ENCODE data around the gene ATP5F1D.

Gene ATP5F1D

DNA sequence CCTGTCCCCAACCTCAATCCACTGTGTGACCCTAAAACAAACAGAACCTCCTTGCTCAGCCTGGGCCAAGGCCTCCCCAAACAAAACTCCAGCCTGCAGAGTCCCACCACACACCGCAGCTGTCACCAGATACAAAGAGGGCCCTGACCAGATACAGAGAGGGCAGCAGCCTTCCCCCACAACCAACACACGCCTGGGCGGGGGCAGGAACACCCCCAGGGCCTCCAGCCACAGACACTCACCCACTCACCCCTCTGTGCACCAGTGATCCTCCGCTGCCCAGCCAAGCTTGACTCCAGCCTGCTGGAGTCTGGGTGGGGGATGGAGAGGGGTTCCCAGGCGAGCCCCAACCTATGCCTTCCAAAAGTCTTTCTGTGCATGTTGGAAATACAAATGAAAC is 21.6 kb downstream of the ATP5F1D start:
- H3K27me3 Mint-ChIP-seq = no peaks in the 10 kb centered on the region
- peaks cover 74% of the 10 kb centered on the region for H3K4me1 Mint-ChIP-seq (ENCODE audit: low read depth)
- peaks cover 3% of the 10 kb centered on the region for H3K36me3 Mint-ChIP-seq (ENCODE audit: low read depth)
- peak overlapping the region; percentile 74 for H3K4me3 Mint-ChIP-seq
- peak overlapping the region; percentile 61 for H3K27ac Mint-ChIP-seq
- no peaks in the 10 kb centered on the region for H3K9me3 Mint-ChIP-seq

DNA sequence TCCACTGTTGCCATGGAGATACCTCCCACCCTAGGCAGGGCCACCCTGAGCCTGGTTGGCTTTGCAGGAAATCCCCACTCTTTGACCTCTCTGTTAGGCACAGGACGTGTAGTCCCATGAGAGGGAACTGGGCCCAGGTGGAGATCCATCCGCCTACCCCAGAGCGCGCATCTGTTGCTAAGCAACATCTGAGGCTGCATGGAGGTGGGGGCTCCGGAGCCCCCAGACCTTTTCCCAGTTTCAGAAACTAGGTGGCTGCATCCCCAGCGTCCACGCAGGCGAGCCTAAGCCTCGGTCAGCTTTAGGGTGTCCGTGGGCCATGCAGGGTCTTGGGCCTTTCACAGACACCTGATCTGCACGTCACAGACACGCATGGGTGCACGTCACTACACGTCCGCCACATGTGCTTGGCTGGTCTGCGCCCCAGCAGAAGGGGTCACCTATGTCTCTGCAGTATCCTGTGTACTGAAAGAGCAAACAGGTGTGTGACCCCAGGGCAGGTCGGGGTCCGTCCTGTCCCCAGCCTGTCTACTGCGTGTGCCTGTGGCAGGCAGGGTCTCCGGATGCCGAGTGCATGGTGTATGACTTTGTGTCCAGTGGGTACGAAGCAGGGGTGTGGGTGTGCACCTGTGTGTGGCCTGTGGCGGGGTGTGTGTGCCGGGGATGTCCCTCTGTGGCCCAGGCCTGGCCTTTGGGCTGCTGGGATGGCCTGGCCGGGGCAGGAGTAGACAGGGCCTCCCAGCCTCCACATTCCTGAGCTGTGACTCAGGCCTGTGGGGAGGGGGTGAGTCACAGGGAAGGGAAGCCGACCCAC is 23.5 kb downstream of the ATP5F1D start:
- Mint-ChIP-seq H3K27me3 (no peaks in the 10 kb centered on the region), H3K36me3 (ENCODE audit: low read depth) (peaks cover 7% of the 10 kb centered on the region), H3K4me3 (peak overlapping the region; percentile 52), H3K27ac (no peak overlapping the region), H3K4me1 (ENCODE audit: low read depth) (peaks cover 67% of the 10 kb centered on the region), H3K9me3 (no peaks in the 10 kb centered on the region)

DNA sequence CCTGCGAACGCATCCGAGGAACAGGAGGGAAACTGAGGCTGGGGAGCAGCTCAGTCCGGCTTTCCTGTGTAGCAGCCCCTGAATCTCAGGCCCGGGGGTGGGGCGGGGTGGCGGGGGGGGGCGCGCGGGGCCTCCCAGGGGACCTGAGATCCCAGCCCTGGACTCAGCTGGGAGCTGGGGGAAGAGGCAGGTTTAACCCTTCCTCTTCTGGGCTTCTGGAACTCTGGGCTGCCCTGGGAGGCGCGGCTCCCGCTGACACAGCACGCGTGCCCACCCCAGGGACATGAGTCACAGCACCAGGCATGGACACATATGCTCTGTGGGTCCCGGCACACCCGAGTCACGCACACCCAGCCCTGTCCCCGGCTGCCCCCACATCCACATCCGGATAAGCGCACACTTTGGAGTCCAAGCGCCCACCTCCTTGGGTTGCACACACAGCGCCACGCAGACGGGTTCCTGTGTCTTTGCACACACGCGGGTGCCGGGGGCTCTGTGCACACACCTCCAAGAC is 24.1 kb downstream of the ATP5F1D start:
- Mint-ChIP-seq H3K27me3 (no peaks in the 10 kb centered on the region), H3K4me1 (ENCODE audit: low read depth) (peaks cover 70% of the 10 kb centered on the region), H3K4me3 (peak overlapping the region; percentile 57), H3K27ac (peak overlapping the region; percentile 71), H3K9me3 (no peaks in the 10 kb centered on the region), H3K36me3 (ENCODE audit: low read depth) (peaks cover 13% of the 10 kb centered on the region)

DNA sequence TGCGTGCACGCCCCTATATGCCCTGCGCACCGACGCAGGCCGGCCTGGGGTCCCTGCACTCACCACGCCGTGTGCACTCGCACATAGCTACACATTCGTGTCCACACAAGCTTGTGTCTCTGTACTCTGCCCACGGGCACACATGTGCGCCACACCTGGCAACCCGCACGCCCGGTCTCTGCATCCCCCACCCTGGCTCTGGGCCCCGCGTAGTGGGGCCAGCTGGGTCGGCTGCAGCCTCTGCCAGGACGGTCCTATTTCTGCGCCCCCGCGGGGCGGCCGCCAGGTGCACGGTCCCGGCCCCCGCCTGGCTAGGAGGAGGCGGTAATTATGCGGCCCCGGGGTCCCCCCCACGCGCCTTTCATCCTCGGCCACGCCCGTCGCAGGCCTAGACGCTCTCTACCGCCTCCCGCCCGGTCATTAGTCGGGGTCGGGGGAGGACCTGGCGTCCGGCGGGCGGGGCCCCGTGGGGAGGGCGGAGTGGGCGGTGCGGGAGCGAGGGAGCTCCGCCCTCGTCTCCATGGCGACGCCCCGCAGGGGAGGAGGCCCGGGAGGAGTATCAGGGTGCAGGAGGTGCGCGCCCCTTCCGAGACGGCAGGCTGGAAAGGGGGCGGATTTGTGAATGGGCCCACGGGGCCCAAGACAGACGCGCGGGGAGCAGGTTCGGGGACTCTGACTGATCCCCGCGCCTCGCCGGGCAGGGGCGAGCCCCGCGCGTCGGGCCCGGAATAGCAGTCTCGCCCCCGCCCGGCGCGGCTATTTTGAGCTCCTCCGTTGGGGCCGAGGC is 24.8 kb downstream of the ATP5F1D start:
- Mint-ChIP-seq H3K9me3 (no peaks in the 10 kb centered on the region), H3K36me3 (ENCODE audit: low read depth) (peaks cover 20% of the 10 kb centered on the region), H3K4me3 (peak overlapping the region; percentile 57), H3K27me3 (no peaks in the 10 kb centered on the region), H3K4me1 (ENCODE audit: low read depth) (peaks cover 76% of the 10 kb centered on the region), H3K27ac (peak overlapping the region; percentile 71)

DNA sequence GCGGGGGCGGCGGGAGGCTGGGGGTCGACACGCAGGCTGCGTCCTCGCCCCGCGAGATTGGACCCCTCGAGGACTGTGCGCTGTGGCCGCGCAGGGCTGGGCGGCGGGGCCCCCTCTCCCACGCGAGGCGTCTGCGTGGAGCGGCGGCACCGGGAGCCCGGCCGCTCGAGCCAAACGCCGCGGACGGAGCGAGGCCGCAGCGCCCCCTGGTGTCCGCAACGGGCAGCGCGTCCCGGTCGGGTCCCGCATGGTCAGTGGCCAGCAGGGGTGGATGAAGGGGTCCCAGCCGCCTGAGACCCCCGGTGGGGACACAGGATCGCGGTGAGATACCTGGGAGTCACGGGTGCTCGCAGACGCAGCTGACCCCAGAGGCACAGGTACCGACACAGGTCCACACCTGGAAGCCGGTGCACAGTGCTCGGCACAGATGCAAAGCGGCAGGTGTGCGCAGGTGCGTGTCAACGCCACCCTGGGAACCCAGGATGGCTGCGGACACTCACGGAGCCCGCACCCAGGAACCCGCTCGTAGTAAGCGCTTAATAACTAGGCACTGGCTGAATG is 25.4 kb downstream of the ATP5F1D start:
- Mint-ChIP-seq H3K27me3 (no peaks in the 10 kb centered on the region), H3K9me3 (no peaks in the 10 kb centered on the region), H3K27ac (peak overlapping the region; percentile 76), H3K4me3 (peak overlapping the region; percentile 66), H3K4me1 (ENCODE audit: low read depth) (peaks cover 76% of the 10 kb centered on the region), H3K36me3 (ENCODE audit: low read depth) (peaks cover 27% of the 10 kb centered on the region)

DNA sequence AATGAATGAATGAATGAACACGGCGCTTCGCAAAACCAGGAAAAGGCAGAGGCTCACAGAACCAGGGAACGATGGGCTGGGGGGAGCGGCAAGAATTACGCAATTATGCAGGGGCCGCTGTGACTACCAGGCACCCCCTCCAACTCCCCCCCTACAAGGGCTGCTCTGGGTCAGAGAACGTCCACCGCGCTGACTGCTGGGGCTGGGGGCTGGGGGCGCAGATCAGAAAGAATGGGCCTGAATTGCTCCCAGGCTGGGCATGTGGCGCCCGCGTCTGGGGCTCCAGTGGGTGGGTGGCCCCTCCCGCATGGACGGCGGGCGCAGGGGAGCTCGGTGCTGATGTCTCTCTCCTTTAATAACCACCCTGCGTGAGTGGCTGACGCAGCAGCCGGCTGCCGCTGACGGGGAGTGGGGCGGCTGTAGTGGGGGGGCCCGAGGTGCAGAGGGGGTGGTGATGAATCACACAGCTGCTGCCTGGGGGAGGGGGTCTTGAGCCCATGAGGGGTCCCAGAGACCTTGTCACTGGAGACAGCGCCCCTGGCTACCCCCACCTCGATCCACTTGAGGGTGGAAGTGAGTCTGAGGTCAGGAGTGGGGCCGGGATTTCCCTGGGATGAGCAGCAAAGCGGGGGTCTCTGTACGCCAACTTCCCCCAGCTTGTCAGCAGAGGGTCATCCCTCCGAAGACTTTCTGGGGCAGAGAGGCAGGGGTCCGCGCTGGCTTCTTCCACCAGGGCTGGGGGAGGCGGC is 26.1 kb downstream of the ATP5F1D start:
- peaks cover 78% of the 10 kb centered on the region for H3K4me1 Mint-ChIP-seq (ENCODE audit: low read depth)

DNA sequence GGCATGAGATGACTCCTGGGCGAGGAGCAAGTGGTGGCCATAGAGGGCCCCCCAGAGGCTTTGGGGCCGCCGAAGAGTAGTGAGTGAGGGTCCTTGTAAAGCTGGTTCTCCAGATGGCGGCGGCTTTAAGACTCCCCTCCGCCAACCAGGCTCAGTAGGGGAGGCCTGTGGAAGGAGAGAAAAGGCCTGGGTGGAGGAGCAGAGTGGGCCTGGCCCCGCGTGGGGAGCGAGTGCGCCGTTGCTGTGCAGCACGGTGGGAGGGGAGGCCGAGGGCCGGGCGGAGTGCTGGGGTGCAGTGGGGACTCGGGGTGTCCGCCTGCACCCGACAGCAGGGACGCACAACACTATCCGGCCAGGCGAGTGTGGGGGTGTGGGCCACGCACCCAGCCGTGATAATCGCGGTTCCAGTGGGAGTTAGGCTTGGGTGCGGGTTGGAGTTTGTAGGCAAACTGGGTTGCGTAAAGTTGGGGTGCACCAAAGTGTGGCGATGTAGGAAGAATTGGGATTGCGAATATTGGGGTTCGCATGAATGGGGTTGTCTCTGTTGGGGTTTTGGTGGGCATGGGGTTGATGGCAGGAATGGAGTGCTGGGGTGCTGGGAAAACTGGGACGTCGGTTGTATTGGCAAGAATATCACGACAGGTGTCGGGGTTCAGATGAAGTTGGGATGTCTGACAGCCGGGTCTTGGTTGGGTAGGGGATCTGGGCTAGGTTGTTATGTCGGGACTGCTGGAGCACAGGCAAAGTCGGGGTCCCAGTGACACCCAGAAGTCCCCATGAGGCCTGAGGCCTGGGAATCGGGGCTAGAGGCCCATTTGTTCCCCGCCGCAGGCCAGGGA is 26.9 kb downstream of the ATP5F1D start:
- Mint-ChIP-seq H3K4me3 (peak overlapping the region; percentile 75), H3K9me3 (no peaks in the 10 kb centered on the region), H3K27me3 (no peaks in the 10 kb centered on the region), H3K4me1 (ENCODE audit: low read depth) (peaks cover 78% of the 10 kb centered on the region), H3K36me3 (ENCODE audit: low read depth) (peaks cover 37% of the 10 kb centered on the region), H3K27ac (peak overlapping the region; percentile 86)

More for the DNA sequence above, 26.1 kb downstream of the ATP5F1D start:
- Mint-ChIP-seq H3K4me3 (peak overlapping the region; percentile 66), H3K9me3 (no peaks in the 10 kb centered on the region), H3K27ac (peak overlapping the region; percentile 86), H3K36me3 (ENCODE audit: low read depth) (peaks cover 33% of the 10 kb centered on the region), H3K27me3 (no peaks in the 10 kb centered on the region)

DNA sequence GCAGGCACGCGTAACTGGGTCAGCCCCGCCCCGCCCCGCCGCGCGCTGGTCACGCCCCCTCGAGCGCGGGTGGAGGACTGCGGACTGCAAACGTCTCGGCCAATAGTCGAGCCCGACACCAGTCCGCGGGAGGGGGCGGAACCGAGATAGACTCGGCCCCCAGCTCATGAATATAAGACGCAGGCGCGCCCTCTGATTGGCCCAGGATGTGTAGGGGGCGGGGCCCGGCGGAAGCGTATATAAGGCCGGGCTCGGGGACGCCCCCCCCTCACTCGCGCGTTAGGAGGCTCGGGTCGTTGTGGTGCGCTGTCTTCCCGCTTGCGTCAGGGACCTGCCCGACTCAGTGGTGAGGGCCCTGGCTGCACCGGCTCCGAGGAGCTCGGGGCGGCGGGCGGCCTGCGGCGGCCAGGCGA is 27.5 kb downstream of the ATP5F1D start, which contains the start of gene CIRBP:
CIRBP (plus strand) TSS at position 268 of the 413 bp plus-strand sequence. CDS start 1,602 bp downstream, outside the sequence.
- no peaks in the 10 kb centered on the region for H3K27me3 Mint-ChIP-seq
- H3K9me3 Mint-ChIP-seq = no peaks in the 10 kb centered on the region
- peak within 1 kb of the TSS; percentile 95 for H3K4me3 Mint-ChIP-seq
- H3K4me1 Mint-ChIP-seq (ENCODE audit: low read depth) = peaks cover 81% of the 10 kb centered on the region
- peaks cover 43% of the 10 kb centered on the region for H3K36me3 Mint-ChIP-seq (ENCODE audit: low read depth)
- H3K27ac Mint-ChIP-seq = peak within 1 kb of the TSS; percentile 98

DNA sequence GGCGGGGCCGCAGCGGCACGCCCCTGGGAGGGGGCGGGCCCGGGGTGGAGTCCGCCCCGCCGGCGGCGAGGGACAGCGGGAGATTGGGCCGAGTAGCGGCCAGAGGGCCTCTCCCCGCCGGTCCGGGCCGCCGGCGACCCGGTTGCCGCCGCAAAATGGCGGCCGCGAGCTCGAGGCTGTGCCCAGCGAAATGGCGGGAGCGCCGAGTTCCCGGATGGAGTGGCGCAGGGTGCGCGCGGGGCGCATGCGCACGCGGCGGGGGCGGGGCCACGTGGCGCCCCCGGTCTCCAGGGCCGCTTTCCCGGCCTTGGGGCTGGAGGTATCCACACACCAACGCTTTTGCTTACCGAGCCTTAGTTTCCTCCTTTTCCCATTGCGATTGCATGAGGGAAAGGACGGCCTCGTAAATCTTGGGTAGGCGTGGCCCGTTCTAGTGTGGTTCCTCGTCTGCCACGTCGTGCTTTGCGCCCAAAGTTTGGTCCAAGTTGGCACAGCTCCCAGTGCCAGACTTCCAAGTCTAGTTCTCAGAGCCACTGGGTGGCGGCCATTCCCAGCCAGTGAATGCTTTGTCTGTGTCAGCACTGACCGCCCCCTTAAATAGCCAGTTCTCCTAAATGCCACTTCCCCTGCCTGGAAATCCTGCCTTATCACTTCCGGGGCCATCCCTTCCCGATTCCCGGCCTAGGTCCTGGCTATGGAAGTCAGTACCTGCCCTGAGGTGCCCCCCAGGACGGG is 28.1 kb downstream of the ATP5F1D start:
- Mint-ChIP-seq H3K4me1 (ENCODE audit: low read depth) (peaks cover 78% of the 10 kb centered on the region), H3K9me3 (no peaks in the 10 kb centered on the region), H3K4me3 (peak overlapping the region; percentile 95), H3K27ac (peak overlapping the region; percentile 98), H3K36me3 (ENCODE audit: low read depth) (peaks cover 46% of the 10 kb centered on the region), H3K27me3 (no peaks in the 10 kb centered on the region)

DNA sequence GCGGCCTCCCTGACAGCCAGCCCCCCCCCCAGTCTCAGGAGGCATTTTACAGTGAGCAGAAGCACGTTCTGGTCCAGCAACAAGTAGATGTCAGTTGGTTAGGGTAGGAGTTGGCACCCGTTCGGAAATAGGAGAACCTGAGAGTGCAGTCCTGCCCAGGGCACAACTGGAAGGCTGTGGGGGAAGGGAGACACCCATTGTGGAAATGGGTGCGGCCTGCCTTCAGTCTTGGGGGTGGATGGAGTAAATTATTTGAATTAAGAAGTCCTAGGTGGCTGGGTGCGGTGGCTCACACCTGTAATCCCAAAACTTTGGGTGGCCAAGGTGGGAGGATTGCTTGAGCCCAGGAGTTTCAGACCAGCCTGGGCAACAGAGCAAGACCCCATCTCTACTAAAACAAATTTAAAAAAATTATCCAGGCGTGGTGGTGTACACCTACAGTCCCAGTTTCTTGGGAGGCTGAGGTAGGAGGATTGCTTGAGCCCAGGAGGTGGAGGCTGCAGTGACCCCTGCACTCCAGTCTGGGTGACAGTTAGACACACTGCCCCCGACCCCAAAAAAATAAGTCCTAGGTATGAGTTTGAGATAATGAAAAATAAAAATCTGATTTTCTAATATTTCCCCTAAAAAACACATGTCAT is 28.8 kb downstream of the ATP5F1D start:
- Mint-ChIP-seq H3K27ac (peak overlapping the region; percentile 98), H3K4me3 (peak overlapping the region; percentile 95), H3K4me1 (ENCODE audit: low read depth) (peaks cover 73% of the 10 kb centered on the region), H3K27me3 (no peaks in the 10 kb centered on the region), H3K9me3 (no peaks in the 10 kb centered on the region), H3K36me3 (ENCODE audit: low read depth) (peaks cover 47% of the 10 kb centered on the region)

DNA sequence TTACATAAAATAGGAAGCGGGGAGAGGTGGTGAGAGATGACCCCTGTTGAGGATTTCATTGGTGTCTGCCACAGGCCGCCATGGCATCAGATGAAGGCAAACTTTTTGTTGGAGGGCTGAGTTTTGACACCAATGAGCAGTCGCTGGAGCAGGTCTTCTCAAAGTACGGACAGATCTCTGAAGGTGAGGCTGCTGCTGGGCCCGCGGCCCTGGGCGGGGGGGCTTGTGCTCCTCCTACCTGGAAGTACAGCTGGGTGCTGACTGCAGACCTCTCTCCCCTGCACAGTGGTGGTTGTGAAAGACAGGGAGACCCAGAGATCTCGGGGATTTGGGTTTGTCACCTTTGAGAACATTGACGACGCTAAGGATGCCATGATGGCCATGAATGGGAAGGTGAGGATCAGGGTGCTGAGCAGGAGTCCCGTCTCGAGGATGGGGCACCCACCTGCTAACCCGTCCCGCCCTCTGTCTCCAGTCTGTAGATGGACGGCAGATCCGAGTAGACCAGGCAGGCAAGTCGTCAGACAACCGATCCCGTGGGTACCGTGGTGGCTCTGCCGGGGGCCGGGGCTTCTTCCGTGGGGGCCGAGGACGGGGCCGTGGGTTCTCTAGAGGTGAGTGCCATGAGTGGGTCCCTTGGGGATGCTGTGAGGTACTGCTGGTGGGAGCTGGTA is 29.4 kb downstream of the ATP5F1D start:
- Mint-ChIP-seq H3K36me3 (ENCODE audit: low read depth) (peaks cover 47% of the 10 kb centered on the region), H3K27ac (peak overlapping the region; percentile 98), H3K4me3 (peak overlapping the region; percentile 95), H3K4me1 (ENCODE audit: low read depth) (peaks cover 66% of the 10 kb centered on the region), H3K27me3 (no peaks in the 10 kb centered on the region), H3K9me3 (no peaks in the 10 kb centered on the region)
